ENCODE results near the gene RYR2. TPM values are rescaled to one million over a fixed set of nuclear protein-coding genes. Genes with fewer than 3 reads are reported as not detected.

RYR2 gene
- total RNA-seq, 1 donor from 2014 or later: 7.8 TPM

- no peak for TF ChIP-seq CTCF (IDR thresholded peaks at IDR 0.05)
- no peaks in the 10 kb centered on the region for H3K27me3 ChIP-seq
- H3K9me3 ChIP-seq: no peaks in the 10 kb centered on the region
- H3K27ac ChIP-seq: no peak overlapping the region
- DNase-seq (no peak), ATAC-seq (no peak)
- no peaks in the 10 kb centered on the region for H3K4me1 ChIP-seq
- no peak overlapping the region for H3K4me3 ChIP-seq
- intact Hi-C loops (cut with DNase I): no loop called here
- no peaks in the 10 kb centered on the region for H3K36me3 ChIP-seq
Observed at GRCh38 chr1:237677979-237678378, 636.0 kb downstream of the RYR2 start.

- Histone ChIP-seq H3K9me3 (no peaks in the 10 kb centered on the region), H3K27ac (no peak overlapping the region), H3K4me3 (no peak overlapping the region), H3K27me3 (no peaks in the 10 kb centered on the region), H3K4me1 (no peaks in the 10 kb centered on the region), H3K36me3 (no peaks in the 10 kb centered on the region)
- intact Hi-C loops (cut with DNase I): no loop called here
- ATAC-seq (no peak), DNase-seq (no peak)
- no peak for TF ChIP-seq CTCF (IDR thresholded peaks at IDR 0.05)
Observed at GRCh38 chr1:237679687-237680086, 637.7 kb downstream of the RYR2 start.

DNA sequence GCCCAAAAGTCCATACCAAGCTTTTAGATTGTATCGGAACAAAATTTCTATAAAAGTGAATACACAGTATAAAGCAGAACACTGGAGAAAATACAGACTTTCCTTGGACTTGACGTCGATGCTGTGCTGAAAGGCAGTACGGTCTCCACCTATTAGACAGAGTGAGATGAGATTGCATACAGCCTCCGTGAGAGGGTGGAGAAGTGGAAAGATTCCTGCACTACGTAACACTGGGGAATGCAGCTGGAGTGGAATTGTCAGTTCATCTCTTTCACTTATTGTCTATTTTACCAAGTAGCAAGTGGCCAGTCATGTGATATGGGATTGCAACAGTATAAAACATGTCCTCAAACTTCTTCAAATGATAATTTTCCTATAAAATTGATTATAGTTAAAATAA, 639.2 kb downstream of the RYR2 start:
- TF ChIP-seq CTCF (IDR thresholded peaks at IDR 0.05): no peak
- Histone ChIP-seq H3K4me3 (no peak overlapping the region), H3K4me1 (no peaks in the 10 kb centered on the region), H3K9me3 (no peaks in the 10 kb centered on the region), H3K36me3 (no peaks in the 10 kb centered on the region), H3K27me3 (no peaks in the 10 kb centered on the region), H3K27ac (no peak overlapping the region)
- peak; percentile 37 for ATAC-seq
- intact Hi-C loops (cut with DNase I): no loop called here
- DNase-seq: no peak

GRCh38 chr1:237684236-237684635, 642.3 kb downstream of the RYR2 start:
- no peaks in the 10 kb centered on the region for H3K4me1 ChIP-seq
- H3K36me3 ChIP-seq: no peaks in the 10 kb centered on the region
- no peak for ATAC-seq
- no peak overlapping the region for H3K27ac ChIP-seq
- DNase-seq: no peak
- no peak for TF ChIP-seq CTCF (IDR thresholded peaks at IDR 0.05)
- no peaks in the 10 kb centered on the region for H3K9me3 ChIP-seq
- intact Hi-C loops (cut with DNase I): no loop called here
- H3K27me3 ChIP-seq: no peaks in the 10 kb centered on the region
- H3K4me3 ChIP-seq: no peak overlapping the region

GRCh38 chr1:237685551-237685950, 643.6 kb downstream of the RYR2 start:
- Histone ChIP-seq H3K9me3 (no peaks in the 10 kb centered on the region), H3K27ac (no peak overlapping the region), H3K4me1 (no peaks in the 10 kb centered on the region), H3K27me3 (no peaks in the 10 kb centered on the region), H3K36me3 (no peaks in the 10 kb centered on the region), H3K4me3 (no peak overlapping the region)
- DNase-seq (no peak), ATAC-seq (no peak)
- intact Hi-C loops (cut with DNase I): no loop called here
- no peak for TF ChIP-seq CTCF (IDR thresholded peaks at IDR 0.05)

GRCh38 chr1:237687804-237688203, 645.8 kb downstream of the RYR2 start:
- Histone ChIP-seq H3K27me3 (no peaks in the 10 kb centered on the region), H3K4me1 (no peaks in the 10 kb centered on the region), H3K36me3 (no peaks in the 10 kb centered on the region), H3K27ac (no peak overlapping the region), H3K9me3 (no peaks in the 10 kb centered on the region), H3K4me3 (no peak overlapping the region)
- ATAC-seq (no peak), DNase-seq (no peak)
- intact Hi-C loops (cut with DNase I): no loop called here
- TF ChIP-seq CTCF (IDR thresholded peaks at IDR 0.05): no peak
